8988T (cell line): ENCODE measurements around the gene EGLN1.

Experiments
- DNase-seq: peaks from one replicate; pipeline ENCODE4 v3.0.0; 2011

Gene EGLN1

GRCh38 chr1:231395076-231395997 lies 26.8 kb downstream of the EGLN1 start:
- DNase-seq = no peak

GRCh38 chr1:231393668-231394067 lies 28.4 kb downstream of the EGLN1 start:
- no peak for DNase-seq

GRCh38 chr1:231392389-231393131 lies 29.5 kb downstream of the EGLN1 start:
- DNase-seq = no peak

- DNase-seq = no peak
Observed at GRCh38 chr1:231390071-231390470, 32.0 kb downstream of the EGLN1 start.

- DNase-seq = no peak
Observed at GRCh38 chr1:231387770-231388669, 34.1 kb downstream of the EGLN1 start.

- no peak for DNase-seq
Observed at GRCh38 chr1:231386466-231386865, 35.6 kb downstream of the EGLN1 start.

- DNase-seq = no peak
Observed at GRCh38 chr1:231385416-231385748, 36.7 kb downstream of the EGLN1 start.

GRCh38 chr1:231384696-231385415 lies 37.2 kb downstream of the EGLN1 start:
- DNase-seq = no peak

GRCh38 chr1:231383159-231383860 lies 38.8 kb downstream of the EGLN1 start:
- no peak for DNase-seq

GRCh38 chr1:231382426-231382825 lies 39.7 kb downstream of the EGLN1 start:
- DNase-seq = no peak

- no peak for DNase-seq
Observed at GRCh38 chr1:231381729-231382128, 40.4 kb downstream of the EGLN1 start.

GRCh38 chr1:231376875-231377549 lies 45.1 kb downstream of the EGLN1 start:
- DNase-seq = no peak

- DNase-seq = no peak
Observed at GRCh38 chr1:231376101-231376500, 46.0 kb downstream of the EGLN1 start.

- DNase-seq = no peak
Observed at GRCh38 chr1:231374394-231374793, 47.7 kb downstream of the EGLN1 start.

- no peak for DNase-seq
Observed at GRCh38 chr1:231372501-231372900, 49.6 kb downstream of the EGLN1 start.

- DNase-seq = no peak
Observed at GRCh38 chr1:231369282-231369681, 52.8 kb downstream of the EGLN1 start.

GRCh38 chr1:231364192-231364591 lies 57.9 kb downstream of the EGLN1 start:
- no peak for DNase-seq

GRCh38 chr1:231363624-231364023 lies 58.5 kb downstream of the EGLN1 start:
- DNase-seq = no peak

GRCh38 chr1:231362325-231362724 lies 59.8 kb downstream of the EGLN1 start:
- DNase-seq = no peak

- no peak for DNase-seq
Observed at GRCh38 chr1:231359113-231359512, 63.0 kb downstream of the EGLN1 start.

- DNase-seq = no peak
Observed at GRCh38 chr1:231357831-231358354, 64.2 kb downstream of the EGLN1 start.
